Measurements from ENCODE around the gene ST7L. TPM values are rescaled to one million over a fixed set of nuclear protein-coding genes. Genes with fewer than 3 reads are reported as not detected.

ST7L gene
- total RNA-seq, 1 donor from 2014 or later = 16.7 TPM

GRCh38 chr1:112520166-112520565 is 98.8 kb downstream of the ST7L start:
- intact Hi-C loops (cut with DNase I) = no loop called here

GRCh38 chr1:112518186-112518585 is 100.8 kb downstream of the ST7L start:
- DNase-seq (ENCODE audit: extremely low spot score in 2 of 2) = no peak
- H3K4me1 ChIP-seq = peaks cover 30% of the 10 kb centered on the region
- TF ChIP-seq CTCF (IDR thresholded peaks at IDR 0.05) = no peak
- TF ChIP-seq POLR2AphosphoS5 (IDR thresholded peaks at IDR 0.05; ENCODE audit: insufficient read depth in 1 of 2, low read depth in 1 of 2) = no peak
- no peak for TF ChIP-seq POLR2A (IDR thresholded peaks at IDR 0.05)
- intact Hi-C loops (cut with DNase I) = no loop called here
- H3K4me3 ChIP-seq = no peak overlapping the region
- H3K36me3 ChIP-seq = peaks cover 0 to 10% of the 10 kb centered on the region in 2 donors
- H3K9me3 ChIP-seq = no peaks in the 10 kb centered on the region
- no peak overlapping the region for H3K27ac ChIP-seq
- H3K27me3 ChIP-seq = no peaks in the 10 kb centered on the region

More at GRCh38 chr1:112520166-112520565, 98.8 kb downstream of the ST7L start:
- Histone ChIP-seq H3K27ac (no peak overlapping the region), H3K36me3 (peaks cover 0 to 10% of the 10 kb centered on the region in 2 donors), H3K9me3 (no peaks in the 10 kb centered on the region), H3K4me1 (peaks cover 25% of the 10 kb centered on the region), H3K4me3 (no peak overlapping the region), H3K27me3 (no peaks in the 10 kb centered on the region)
- no peak for DNase-seq (ENCODE audit: extremely low spot score in 2 of 2)
- TF ChIP-seq POLR2AphosphoS5 (IDR thresholded peaks at IDR 0.05; ENCODE audit: insufficient read depth in 1 of 2, low read depth in 1 of 2) (no peak), CTCF (IDR thresholded peaks at IDR 0.05) (no peak), POLR2A (IDR thresholded peaks at IDR 0.05) (no peak)

- no peak for TF ChIP-seq CTCF (IDR thresholded peaks at IDR 0.05)
- no peak for TF ChIP-seq POLR2AphosphoS5 (IDR thresholded peaks at IDR 0.05; ENCODE audit: insufficient read depth in 1 of 2, low read depth in 1 of 2)
- TF ChIP-seq POLR2A (IDR thresholded peaks at IDR 0.05) = no peak
- Histone ChIP-seq H3K9me3 (no peaks in the 10 kb centered on the region), H3K36me3 (peaks cover 0 to 10% of the 10 kb centered on the region in 2 donors), H3K27me3 (no peaks in the 10 kb centered on the region), H3K4me1 (peaks cover 30% of the 10 kb centered on the region), H3K4me3 (no peak overlapping the region), H3K27ac (no peak overlapping the region)
- intact Hi-C loops (cut with DNase I) = no loop called here
- no peak for DNase-seq (ENCODE audit: extremely low spot score in 2 of 2)
Measured at GRCh38 chr1:112517646-112518045, 101.3 kb downstream of the ST7L start.

- no peak for DNase-seq (ENCODE audit: extremely low spot score in 2 of 2)
- no peaks in the 10 kb centered on the region for H3K27me3 ChIP-seq
- no peaks in the 10 kb centered on the region for H3K9me3 ChIP-seq
- no peak overlapping the region for H3K4me3 ChIP-seq
- peaks cover 0 to 10% of the 10 kb centered on the region in 2 donors for H3K36me3 ChIP-seq
- no peak overlapping the region for H3K27ac ChIP-seq
- peaks cover 28% of the 10 kb centered on the region for H3K4me1 ChIP-seq
- no peak for TF ChIP-seq POLR2AphosphoS5 (IDR thresholded peaks at IDR 0.05; ENCODE audit: insufficient read depth in 1 of 2, low read depth in 1 of 2)
- no peak for TF ChIP-seq POLR2A (IDR thresholded peaks at IDR 0.05)
- no peak for TF ChIP-seq CTCF (IDR thresholded peaks at IDR 0.05)
- intact Hi-C loops (cut with DNase I) = no loop called here
Measured at GRCh38 chr1:112517231-112517630, 101.7 kb downstream of the ST7L start.

- intact Hi-C loops (cut with DNase I) = no loop called here
- H3K36me3 ChIP-seq = peaks cover 0 to 10% of the 10 kb centered on the region in 2 donors
- H3K4me1 ChIP-seq = peaks cover 25% of the 10 kb centered on the region
- no peak overlapping the region for H3K27ac ChIP-seq
- DNase-seq (ENCODE audit: extremely low spot score in 2 of 2) = no peak
- TF ChIP-seq POLR2A (IDR thresholded peaks at IDR 0.05) (no peak), CTCF (IDR thresholded peaks at IDR 0.05) (no peak), POLR2AphosphoS5 (IDR thresholded peaks at IDR 0.05; ENCODE audit: insufficient read depth in 1 of 2, low read depth in 1 of 2) (no peak)
- no peaks in the 10 kb centered on the region for H3K9me3 ChIP-seq
- no peaks in the 10 kb centered on the region for H3K27me3 ChIP-seq
- H3K4me3 ChIP-seq = no peak overlapping the region
Measured at GRCh38 chr1:112516141-112516540, 102.8 kb downstream of the ST7L start.
